Breast epithelium (tissue), 3 donors: ENCODE measurements around the gene ARID3A.

Experiments used
- CTCF ChIP-seq, 3 donors: fragments of 450-650 bp; IDR thresholded peaks; one replicate each; pipeline ENCODE4 v1.5.1; 2016 to 2017; ENCODE audit warnings: antibody characterized with exemption in 3 of 3, mild to moderate bottlenecking in 3 of 3, moderate library complexity in 3 of 3
- POLR2A ChIP-seq: fragments of 450-650 bp; IDR thresholded peaks from one replicate; pipeline ENCODE4 v1.6.1; 2016; ENCODE audit warnings: antibody characterized with exemption, mild to moderate bottlenecking, moderate library complexity
- POLR2AphosphoS5 ChIP-seq, 3 donors: sonication (generic); formaldehyde crosslinking; IDR thresholded peaks; one replicate each; pipeline ENCODE4 v1.6.1; 2017; ENCODE audit warnings: antibody characterized with exemption in 3 of 3

GRCh38 chr19:879711-880438 is 46.0 kb upstream of the ARID3A start:
- TF ChIP-seq CTCF (IDR thresholded peaks at IDR 0.05) = no peak
- no peak for TF ChIP-seq POLR2A
- TF ChIP-seq POLR2AphosphoS5 (IDR thresholded peaks at IDR 0.05) = no peak
